ENCODE results near the gene PPP1R16B. TPM values are rescaled to one million over a fixed set of nuclear protein-coding genes. Genes with fewer than 3 reads are reported as not detected.

PPP1R16B gene
- not detected in 2 replicates for total RNA-seq

- no peak for TF ChIP-seq CTCF (IDR thresholded peaks at IDR 0.05; ENCODE audit: insufficient read depth, low read depth, low read length)
- no peak for DNase-seq (ENCODE audit: low read depth)
- peak within 1 kb of the TSS; percentile 48 for H3K4me3 ChIP-seq (ENCODE audit: low read depth, low read length)
Measured at GRCh38 chr20:38805502-38805957, at the start of gene PPP1R16B. Gene PPP1R16B (plus strand): TSS chr20:38805697. CDS start chr20:38835926, 30,229 bp downstream.

- H3K4me3 ChIP-seq (ENCODE audit: low read depth, low read length): no peak overlapping the region
- TF ChIP-seq CTCF (IDR thresholded peaks at IDR 0.05; ENCODE audit: insufficient read depth, low read depth, low read length): no peak
- no peak for DNase-seq (ENCODE audit: low read depth)
Measured at GRCh38 chr20:38757145-38757775, 48.2 kb upstream of the PPP1R16B start.

- no peak for TF ChIP-seq CTCF (IDR thresholded peaks at IDR 0.05; ENCODE audit: insufficient read depth, low read depth, low read length)
- no peak overlapping the region for H3K4me3 ChIP-seq (ENCODE audit: low read depth, low read length)
- DNase-seq (ENCODE audit: low read depth): no peak
Measured at GRCh38 chr20:38759106-38759505, 46.4 kb upstream of the PPP1R16B start.

GRCh38 chr20:38760978-38761377, 44.5 kb upstream of the PPP1R16B start:
- H3K4me3 ChIP-seq (ENCODE audit: low read depth, low read length): no peak overlapping the region
- DNase-seq (ENCODE audit: low read depth): no peak

DNA sequence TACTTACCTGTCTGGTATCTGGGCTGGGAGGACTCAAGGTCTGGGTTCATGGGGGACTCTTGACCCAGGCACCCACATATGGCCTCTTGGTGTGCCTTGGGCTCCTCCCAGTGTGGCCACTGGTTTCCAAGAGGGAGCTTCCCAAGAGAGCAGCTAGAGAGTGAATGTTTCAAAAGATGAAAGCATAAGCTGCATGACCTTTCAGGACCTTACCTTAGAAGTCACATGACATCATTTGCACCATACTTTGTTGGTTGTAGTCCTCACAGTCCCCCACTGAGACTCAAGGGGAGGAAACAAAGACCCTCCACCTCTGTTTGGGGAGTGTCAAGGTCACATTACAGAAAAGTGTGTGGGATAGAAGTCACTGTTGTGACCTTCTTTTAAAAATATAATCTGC, 43.3 kb upstream of the PPP1R16B start:
- DNase-seq (ENCODE audit: low read depth): no peak
- TF ChIP-seq CTCF (IDR thresholded peaks at IDR 0.05; ENCODE audit: insufficient read depth, low read depth, low read length): no peak
- no peak overlapping the region for H3K4me3 ChIP-seq (ENCODE audit: low read depth, low read length)

More at GRCh38 chr20:38760978-38761377, 44.5 kb upstream of the PPP1R16B start:
- no peak for TF ChIP-seq CTCF (IDR thresholded peaks at IDR 0.05; ENCODE audit: insufficient read depth, low read depth, low read length)

- TF ChIP-seq CTCF (IDR thresholded peaks at IDR 0.05; ENCODE audit: insufficient read depth, low read depth, low read length): no peak
- H3K4me3 ChIP-seq (ENCODE audit: low read depth, low read length): no peak overlapping the region
- no peak for DNase-seq (ENCODE audit: low read depth)
Measured at GRCh38 chr20:38763616-38764015, 41.9 kb upstream of the PPP1R16B start.

Measured in fibroblast of villous mesenchyme (primary cell).